T-helper 1 cell (primary cell): Measurements from ENCODE around the gene ANKHD1.
A peak's percentile ranks its signal among the peaks of the same experiment; 100 is the strongest.

Experiments
- DNase-seq, 5 donors: peaks; one replicate each; pipeline ENCODE4 v3.0.0-alpha.2; 2012 to 2020

ANKHD1 gene

DNA sequence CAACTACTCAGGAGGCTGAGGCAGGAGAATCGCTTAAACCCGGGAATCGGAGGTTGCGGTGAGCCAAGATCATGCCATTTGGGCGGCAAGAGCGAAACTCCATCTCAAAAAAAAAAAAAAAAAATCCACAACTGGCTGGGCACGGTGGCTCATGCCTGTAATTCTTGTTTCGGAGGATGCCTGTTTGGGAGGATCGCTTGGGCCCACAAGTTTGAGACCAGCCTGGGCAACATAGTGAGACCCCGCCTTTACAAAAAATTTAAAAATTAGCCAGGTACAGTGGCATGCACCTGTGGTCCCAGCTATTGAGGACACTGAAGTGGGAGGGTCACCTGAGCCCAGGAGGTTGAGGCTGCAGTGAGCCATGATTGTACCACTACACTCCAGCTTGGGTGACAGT, 144.0 kb downstream of the ANKHD1 start:
- no peak for DNase-seq

DNA sequence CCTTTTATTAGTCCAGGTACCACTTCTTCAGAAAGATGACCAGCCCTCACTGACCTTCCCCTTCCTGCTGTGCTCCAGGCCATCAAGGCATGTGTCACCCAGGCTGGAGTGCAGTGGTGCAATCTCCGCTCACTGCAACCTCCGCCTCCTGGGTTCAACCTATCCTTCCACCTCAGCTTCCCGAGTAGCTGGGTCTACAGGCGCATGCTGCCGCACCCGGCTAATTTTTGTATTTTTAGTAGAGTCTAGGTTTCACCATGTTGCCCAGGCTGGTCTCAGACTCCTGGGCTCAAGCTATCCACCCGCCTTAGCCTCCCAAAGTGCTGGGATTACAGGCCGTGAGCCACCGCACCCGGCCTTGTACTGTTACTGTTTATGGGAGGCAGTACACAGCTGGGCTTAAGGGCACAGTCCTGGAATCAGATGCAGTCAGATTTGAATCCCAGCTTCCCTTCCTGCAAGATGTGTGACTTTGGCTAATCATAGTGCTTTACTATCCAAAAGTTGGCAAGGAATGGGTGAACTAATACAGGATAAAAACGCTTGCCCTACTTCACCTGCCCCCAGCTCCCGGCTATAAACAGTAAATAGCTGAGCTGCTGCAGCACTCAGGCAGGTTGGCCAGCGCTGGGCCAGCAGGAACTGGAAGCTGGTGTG, 145.3 kb downstream of the ANKHD1 start:
- no peak for DNase-seq

DNA sequence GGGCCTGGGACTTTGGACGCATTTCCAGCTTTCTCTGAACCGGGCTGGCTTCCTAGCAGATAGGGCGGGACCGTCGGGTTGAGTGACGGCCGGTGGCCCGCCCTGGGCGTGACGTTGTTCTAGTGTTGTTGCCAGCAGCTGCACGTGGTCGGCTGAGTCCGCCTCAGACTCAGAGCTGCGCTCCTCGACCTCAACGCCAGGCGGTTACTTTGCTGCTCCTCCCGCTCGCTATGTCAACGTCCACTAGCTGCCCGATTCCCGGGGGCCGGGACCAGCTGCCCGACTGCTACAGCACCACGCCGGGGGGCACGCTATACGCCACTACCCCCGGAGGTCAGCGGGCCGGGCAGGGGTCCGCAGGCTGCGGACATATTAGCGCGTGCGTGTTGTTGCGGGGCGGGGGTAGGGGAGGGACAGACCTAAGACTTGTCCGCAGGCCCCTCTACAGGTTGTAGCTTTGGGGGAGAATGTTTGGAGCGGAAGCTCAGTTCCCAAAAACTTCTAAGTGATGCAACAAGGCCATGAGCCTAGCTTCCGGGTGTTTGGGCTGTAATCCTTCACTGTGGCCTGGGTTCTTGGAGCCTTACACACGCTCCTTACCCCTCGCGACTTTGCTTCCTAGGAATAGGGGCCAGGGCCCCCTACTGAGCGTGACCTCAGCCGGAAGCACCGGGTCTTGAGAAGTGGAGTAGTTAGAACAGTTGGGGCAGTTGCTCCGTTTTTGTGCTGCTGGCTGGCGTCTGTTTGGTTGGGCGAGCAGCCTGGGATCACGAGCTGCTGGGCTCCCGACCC, 146.1 kb downstream of the ANKHD1 start, which contains the start of gene EIF4EBP3:
Gene EIF4EBP3 (plus strand): TSS at position 155 of the 792 bp plus-strand sequence. CDS start 76 bp downstream, at position 231.
- peak; percentile 73 to 87 (median 84) for DNase-seq

DNA sequence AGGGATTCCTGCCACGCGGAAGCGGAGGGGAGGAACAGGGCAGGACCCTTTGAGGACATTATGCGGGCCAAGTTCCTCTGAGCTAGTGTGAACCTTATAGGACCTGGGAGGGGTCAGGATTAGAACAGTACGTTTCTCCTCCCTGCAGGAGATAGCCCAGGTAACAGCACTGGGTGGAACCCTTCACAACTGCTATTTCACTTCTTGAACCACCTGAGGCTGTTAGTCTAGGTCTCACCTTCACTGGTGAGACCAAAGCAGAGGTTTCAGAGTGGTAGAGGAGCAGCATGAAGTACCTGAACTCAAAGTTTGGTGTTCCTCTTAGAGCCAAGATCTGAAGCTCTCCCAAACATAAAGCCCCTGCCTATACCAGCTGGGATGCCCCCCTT, 146.7 kb downstream of the ANKHD1 start:
- no peak for DNase-seq

DNA sequence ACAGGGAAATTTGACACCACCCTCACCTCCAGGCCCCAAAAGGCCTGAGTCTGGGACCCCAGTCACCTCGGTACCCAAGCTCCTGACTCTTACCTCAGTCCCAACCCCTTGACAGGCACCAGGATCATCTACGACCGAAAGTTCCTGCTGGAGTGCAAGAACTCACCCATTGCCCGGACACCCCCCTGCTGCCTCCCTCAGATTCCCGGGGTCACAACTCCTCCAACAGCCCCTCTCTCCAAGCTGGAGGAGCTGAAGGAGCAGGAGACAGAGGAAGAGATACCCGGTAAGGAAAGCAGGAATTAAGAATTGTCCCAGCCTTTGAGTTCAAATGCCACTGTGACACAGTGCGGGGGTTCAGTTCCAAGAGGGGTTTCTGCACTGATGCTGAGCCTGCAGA, 147.2 kb downstream of the ANKHD1 start:
- DNase-seq, result no peak

DNA sequence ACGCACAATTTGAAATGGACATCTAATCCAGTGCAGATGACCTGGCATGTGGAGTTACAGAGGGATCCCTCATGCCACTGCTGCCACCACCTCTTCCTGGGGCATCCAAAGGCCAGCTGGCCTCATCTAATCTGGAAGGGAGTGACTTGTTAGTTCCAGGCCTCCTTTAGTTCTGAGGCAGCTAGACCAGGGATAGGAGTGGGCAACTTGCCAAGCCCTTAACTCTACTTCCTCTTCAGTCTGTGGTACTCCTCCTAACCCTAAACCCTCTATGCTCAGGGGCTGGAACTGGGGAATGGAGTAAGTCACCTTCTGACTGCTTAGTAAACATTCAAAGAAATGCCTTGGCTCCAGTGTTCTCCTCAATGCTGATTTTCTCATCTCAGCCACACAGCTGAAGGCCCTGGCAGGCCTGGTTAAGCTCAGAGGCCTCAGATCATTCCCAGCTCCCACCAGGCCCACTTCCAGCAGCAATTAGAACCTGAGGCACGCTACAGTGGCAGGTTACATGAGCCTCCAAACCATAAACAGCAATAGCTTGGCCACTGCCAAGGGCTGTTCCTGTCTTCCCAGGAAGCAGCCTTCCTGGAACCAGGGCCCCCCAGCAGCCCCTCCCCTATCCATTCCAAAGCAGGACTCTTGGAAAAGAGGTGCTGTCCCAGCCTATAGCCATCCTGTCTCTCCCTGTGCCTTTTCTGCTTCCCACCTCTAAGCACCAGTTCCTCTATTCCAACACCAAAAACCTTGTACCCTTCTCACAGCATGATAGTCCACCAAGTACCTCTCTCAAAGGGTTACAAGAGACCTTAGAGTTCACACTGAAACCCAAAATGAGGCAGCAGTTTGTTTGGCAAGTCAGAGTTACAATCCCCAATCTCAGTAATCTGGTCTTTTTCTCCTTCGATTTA, 147.9 kb downstream of the ANKHD1 start:
- DNase-seq, result no peak

DNA sequence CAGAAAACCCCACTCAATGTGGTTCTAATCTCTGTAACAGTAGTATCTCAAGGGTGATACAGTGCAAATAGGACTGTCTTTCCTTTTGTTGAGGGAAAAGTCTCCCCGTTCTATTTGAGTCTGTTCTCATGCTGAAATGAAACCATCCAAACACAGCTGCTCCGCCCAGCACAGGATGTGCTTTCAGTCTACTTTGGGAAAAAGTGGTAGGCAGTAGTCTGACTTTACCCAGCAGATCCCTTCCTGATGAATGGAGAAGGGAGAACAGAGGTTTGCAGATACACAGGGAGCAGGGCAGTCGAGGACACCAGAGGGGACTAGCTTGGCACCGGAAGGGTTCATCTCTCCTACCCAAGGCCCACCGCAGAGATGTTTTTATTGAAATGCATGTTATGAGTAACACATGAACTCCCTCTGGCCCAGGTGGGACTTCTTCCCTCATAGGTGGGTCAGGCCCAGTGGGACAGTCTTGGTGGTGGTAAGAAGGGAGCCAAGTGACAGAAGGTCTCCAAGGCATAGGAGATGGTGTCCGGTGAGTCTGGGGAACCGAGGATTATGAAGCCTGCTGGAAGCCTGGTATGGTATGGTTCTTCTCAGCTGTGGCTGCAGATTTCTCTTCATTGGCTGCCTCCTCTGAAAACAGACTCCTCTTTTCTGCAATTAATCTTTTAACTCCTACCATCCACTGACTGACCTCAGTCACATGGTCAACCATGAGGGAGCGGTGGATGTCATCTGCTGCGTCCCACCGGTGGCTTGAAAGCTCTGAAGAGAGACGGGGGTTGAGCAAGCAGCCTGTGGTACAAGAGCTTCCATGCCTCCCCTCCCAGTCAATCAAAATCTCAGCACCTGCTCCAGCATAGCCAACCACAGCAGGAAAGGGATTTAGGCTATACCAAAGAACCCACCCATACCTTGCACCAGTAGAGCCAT, 148.8 kb downstream of the ANKHD1 start:
- DNase-seq, result no peak

DNA sequence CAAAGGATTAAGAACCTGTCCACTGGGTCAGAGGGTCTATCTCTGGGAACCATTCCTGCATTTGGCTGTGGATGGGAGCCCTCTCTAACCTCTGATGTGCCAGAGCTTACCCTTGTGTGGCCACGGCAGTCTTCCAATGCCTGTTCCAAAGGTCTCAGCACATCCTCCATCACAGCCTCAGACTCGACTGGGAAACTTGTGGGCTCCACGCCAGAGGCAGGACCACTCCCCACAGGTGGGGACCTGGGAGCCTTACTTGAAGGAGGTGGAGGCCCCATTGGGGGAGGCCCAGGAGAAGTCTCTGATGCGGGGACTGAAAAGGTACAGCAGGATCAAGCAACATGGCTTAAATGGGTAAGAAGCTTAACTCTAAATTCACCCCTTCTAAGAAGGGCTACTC, 150.2 kb downstream of the ANKHD1 start:
- no peak for DNase-seq

DNA sequence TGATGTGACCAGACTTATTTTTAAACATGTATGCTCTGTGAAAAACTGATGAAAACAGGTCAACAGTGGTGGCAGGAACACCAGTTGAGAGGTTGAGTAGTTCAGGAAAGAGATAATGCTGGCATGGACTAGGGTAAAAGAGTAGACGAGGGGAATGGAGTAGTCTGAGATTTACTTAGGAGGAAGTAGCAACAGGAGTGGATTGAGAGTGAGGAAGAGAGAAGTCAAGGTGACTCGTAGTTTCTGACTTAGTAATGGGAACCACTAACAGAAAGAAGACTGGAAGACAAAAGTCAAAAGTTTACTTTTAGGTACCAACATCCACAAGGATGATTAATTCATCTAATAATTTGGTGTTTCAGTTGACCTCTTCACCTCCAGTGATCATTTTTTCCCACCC, 152.0 kb downstream of the ANKHD1 start:
- no peak for DNase-seq

DNA sequence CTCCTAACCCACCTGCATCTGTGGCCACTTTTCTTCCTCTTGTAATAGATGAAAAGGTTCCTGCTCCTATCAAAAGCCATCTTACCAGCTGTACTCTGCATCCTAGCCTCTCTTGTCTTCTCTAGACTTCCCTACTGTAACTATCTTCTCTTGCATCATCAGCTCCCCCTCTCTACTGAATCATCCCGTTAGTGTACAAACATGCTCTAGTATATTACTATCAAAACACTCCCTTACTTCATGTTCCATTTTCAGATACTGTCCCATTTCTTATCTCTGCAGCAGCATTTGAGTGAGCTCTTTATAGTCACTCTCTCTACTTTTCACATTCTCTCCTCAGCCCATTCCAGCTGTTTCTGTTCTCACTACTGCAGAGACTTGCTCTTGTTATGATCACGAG, 152.8 kb downstream of the ANKHD1 start:
- DNase-seq, result no peak

DNA sequence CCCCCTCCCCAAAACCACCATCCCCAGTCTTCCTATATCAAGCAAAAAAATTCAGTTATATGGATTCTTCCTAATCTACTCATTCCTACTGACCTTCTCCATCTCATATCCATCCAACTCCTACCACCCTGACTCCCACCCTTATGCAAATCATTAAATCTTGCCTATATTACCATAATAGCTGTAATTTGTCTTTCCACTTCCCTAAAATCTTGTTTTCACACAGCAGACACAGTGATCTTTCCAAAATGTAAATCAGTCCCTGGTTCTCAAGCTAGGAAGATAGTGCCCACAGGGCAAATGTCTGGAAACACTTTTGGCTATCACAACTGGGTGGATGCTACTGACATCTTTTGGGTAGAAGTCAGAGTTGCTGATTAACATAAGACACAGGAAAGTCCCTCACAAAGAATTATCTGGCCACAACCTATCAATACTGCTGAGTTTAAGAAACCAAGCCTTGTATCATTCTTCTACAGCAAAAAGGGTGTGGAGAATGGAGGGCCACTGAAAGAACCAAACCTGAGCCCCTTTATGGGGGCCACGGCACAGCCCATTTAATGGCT, 154.2 kb downstream of the ANKHD1 start:
- DNase-seq, result no peak

DNA sequence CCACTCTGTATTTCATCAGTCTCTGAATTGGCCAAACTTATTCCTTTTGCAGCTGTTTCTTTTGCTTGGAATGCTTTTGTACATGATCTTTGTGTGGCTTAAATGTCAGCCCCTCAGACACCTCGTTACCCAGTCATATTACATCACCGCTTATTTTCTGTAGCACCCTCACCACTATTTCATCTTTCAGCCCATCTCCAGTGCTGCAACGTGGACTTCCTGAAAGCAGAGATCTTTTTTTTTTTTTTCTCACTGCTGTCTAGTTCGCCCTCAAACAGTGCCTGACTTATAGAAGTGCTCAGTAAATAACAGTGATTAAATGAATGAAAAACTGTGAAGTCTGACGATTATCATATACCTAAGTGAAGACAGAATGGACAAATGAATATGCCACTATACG, 154.8 kb downstream of the ANKHD1 start:
- DNase-seq, result peak in 1 of 5 donors; percentile 33

DNA sequence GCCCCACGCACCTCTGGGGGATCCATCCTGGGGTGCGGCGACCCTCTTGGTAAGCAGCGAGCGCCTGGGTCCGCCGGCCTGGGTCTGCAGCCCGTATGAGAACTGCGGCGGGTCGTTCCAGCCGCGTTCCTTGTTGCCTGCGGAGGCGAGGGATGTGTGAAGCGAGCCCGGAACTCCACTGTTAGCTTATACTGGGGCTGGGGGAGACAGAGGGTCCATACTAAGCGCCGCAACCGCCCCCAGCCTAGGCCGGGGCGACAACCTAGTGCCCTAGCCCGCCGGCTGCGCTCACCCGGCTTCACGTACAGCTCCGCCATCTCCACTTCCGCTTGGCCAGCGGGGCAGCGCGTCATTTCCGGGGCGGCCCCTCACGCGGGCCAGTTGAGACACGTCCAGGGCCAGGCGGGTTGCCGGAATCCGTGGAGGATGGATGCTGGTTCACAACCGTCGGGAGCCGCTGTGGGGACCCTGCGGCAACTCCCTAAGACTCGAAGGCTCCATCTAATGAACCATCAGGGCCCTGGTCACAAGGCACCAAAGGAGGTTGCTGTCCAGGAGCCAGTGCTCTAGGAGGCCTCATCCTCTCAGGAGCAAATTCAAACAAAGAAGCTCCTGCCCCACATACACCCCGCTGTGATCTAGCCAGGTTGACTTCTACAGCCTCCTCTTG, 155.6 kb downstream of the ANKHD1 start, which contains the start of gene SRA1:
Gene SRA1 (minus strand): TSS at position 338 of the 670 bp plus-strand sequence. CDS start 21 bp downstream, at position 317.
- peak; percentile 66 to 91 (median 75) for DNase-seq

DNA sequence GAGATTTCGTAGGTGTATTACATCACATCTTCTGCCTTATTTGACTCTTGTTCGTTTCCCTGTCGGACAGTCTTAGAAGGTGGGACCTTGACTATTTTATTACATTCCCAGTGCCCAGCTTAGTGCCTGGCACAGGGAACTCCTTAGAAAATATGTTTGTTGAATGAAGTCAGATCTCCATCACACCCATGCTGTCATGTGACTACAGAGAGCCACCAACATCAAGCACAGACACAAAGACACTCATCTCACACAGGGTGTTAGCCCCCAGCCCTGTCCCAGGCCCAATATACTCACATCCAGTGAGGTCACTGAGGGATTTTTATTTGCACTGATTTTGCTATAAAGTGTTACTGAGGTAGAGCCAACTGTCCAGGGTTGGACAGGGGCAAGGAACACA, 156.3 kb downstream of the ANKHD1 start:
- no peak for DNase-seq

DNA sequence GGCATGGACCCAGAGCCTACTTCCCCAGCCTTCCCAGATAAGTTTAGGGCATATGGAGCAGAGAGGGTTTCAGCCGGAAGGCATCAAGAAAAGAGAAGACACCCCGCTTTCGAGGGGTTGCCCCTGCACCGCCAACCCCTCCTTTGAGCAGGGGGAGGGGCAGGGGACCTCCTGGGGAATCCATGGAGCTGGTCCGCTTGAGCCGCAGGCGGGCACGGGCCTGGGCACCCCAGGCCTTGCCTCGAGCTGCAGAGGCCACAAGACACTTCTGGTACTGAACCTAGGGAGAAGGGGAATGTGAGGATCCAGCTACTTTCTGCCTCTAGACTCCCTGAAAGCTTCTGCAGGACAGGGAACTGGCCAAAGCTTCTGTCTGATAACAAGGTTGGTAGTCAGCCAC, 156.9 kb downstream of the ANKHD1 start:
- no peak for DNase-seq

DNA sequence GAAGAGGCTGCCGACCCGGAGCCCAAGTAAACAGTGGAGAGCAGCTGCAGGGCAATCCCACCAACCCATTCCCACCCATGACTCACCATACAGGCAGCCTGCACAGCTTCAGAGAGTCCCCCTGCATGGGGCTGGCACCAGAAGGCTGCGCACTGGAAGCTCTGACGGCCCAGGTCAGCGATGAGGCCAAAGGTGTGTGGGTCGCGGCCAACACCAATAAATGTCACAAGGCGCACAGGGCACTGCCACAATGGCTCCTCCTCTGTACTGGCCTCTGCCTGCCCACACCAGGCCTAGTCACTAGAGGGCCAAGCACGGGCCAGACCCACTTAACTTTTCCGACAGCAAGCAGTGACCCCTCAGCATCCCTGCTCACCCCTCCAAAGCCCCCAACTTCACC, 158.6 kb downstream of the ANKHD1 start:
- DNase-seq, result no peak

DNA sequence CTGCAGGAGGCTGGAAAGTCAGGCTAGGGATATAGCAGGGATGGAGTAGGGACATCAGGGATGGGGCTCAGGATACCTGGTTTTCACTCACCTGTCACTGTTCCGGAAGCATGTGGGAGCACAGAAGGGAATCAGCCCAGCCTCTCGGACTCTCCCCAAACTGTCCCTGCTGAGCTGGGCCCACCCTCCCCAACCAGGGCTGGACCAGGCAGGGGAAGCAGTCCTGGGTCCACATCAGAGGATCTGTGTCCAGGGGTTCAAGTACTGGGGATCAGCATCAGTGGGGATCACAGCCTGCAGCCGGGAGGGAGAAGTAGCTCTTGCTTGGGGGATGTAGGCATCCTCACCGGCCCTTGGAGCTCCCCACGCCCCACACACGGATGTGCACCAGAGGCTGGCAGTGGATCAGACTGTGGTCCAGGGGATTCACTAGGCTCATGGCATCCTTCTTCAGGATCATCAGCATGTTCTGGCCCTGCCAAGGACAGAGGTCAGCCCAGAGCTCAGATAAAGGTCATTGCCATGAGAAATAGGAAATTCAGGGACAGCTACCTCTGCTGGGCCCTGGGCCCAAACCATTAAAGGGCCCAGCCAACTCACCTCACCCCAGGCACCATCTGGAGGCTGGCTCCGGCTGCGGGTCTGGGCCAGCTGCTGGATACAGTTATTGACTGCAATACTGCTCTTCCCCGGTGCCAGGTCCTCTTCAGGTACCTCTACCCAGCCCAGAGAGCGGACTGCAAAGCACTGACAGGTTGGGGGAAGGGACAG, 160.3 kb downstream of the ANKHD1 start:
- no peak for DNase-seq

DNA sequence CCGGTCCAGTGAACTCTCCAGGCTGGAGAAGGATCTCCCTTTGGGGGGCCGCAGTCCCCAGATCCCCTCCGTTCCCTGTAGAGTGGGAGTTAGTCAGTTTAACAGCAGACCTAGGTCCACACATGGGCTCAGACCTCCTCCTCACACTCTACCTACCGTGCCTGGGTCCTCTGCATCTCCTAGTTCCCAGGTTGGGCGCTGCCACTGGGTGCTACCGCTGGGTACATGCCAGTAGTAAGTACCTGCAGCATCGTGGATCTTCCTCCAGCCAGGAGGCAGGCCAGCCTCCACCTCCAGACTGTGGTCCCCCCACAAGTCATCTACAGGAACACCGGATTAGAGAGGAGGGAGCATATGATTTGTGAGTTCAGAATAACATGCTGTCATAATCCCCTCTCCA, 162.0 kb downstream of the ANKHD1 start:
- no peak for DNase-seq

DNA sequence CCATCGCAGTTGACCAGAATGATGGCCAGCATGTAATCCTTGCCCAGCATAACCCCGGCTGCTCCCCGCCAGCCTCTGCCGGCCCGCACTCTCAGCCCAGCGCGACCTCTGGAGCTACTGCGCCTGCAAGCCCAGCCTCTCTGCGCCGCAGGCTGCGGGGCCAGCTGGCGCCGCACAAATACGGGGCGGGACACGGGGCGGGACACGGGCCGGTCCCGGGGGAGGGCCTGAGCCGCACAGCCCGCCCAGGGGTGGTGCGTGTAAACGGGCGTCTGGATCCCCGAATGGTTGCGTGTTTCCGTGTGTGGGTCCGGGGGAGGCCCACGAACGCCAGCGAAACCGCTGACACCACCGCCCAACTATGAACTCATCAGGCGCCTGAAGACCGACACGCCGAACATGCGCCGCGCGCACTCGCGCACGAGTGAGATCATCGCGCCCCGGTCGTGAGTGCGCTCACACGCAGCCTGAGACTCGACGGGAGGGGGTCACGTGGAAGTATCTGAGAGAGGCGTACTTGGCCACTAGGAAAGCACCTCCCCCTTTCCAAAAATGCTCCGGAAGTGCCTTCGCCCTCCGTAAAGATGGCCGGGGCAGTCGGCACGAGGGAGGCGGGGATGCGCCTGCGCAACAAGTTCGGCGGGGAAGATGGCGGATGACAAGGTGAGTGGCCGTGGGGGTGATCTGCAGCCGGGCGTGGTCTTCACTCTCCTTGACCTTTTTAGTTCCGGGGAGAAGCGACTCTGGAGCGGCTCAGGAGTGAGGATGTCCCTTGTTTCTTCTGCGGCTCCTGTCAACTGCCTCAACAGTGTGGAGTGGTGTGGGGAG, 162.8 kb downstream of the ANKHD1 start, which contains the start of the genes APBB3 and SLC35A4:
Gene APBB3 (minus strand): TSS at position 403 of the 828 bp plus-strand sequence. CDS start 353 bp downstream, at position 50.
Gene SLC35A4 (plus strand): TSS at position 633 of the 828 bp plus-strand sequence. CDS start 2,342 bp downstream, outside the sequence.
- peak; percentile 95 to 100 (median 97) for DNase-seq
